ENCODE results near the gene GP5.

Gene GP5

DNA sequence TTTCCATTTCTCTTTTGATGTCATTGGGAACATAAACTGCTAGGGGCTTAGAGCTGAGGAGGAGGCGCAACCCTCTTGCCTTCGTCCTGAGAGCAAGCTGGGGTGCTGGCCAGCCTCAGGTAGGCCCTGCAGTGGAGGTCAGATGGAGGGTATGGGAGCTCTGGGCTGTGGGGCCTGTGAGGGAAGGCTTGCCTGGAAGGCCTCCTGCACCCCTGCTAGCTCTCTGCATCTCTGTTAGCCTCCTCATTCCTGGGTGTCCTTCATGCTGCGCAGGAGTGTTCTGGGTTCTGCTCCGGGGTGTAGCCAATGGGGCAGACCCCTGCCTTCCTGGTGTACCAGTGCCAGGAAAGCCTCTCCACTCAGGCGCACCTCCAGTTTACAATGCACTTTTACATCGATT, 11.8 kb downstream of the GP5 start:
- no peak for ATAC-seq
- H3K27ac Mint-ChIP-seq, result no peak overlapping the region

DNA sequence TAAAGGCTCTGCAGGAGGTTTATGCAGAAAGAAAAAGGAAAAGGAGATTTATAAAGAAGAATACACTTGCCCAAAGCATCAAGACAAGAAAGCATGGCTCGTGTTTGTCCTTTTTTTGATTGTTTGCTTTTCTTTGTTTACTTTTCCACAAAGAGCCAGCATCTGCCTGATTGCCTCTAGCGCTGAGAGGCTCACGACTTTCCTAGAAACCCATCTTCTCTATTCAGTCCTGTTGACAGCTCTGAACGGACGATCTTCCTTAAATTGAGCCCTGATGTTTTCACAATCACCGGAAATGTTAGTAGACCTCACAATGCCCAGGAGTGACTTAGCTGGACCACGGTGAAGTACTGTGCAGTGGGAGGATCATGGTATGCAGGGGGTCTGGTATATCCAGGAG, 12.4 kb downstream of the GP5 start:
- ATAC-seq (no peak), DNase-seq (ENCODE audit: low spot score in 2 of 2) (no peak)
- Mint-ChIP-seq H3K36me3 (no peaks in the 10 kb centered on the region), H3K4me3 (no peak overlapping the region), H3K27ac (no peak overlapping the region), H3K9me3 (no peaks in the 10 kb centered on the region), H3K4me1 (no peaks in the 10 kb centered on the region)

More for the DNA sequence above, 11.8 kb downstream of the GP5 start:
- H3K4me1 Mint-ChIP-seq, result no peaks in the 10 kb centered on the region
- DNase-seq (ENCODE audit: low spot score in 2 of 2), result no peak
- no peaks in the 10 kb centered on the region for H3K9me3 Mint-ChIP-seq
- H3K4me3 Mint-ChIP-seq, result no peak overlapping the region
- H3K36me3 Mint-ChIP-seq, result no peaks in the 10 kb centered on the region

DNA sequence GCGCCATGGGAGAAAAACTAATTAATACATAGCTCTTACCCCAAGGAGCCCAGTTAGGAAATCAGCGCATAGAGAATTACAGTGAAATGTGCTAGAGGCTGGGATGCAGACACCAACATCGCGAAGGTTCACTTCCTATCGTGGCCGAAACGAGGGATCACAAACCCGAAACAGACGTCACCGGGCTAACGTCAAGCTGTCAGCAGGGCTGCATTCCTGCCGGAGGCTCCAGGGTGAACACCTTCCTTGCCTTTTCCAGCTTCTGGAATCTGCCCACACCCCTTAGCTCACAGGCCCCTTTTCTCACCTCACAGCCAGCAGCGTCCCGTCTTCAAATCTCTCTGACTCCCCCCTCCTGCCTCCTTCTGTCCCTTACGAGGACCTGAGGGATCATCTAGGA, 13.0 kb downstream of the GP5 start:
- no peak overlapping the region for H3K4me3 Mint-ChIP-seq
- no peak overlapping the region for H3K27ac Mint-ChIP-seq
- H3K36me3 Mint-ChIP-seq, result no peaks in the 10 kb centered on the region
- H3K4me1 Mint-ChIP-seq, result no peaks in the 10 kb centered on the region
- no peak for DNase-seq (ENCODE audit: low spot score in 2 of 2)
- H3K9me3 Mint-ChIP-seq, result no peaks in the 10 kb centered on the region
- no peak for ATAC-seq

DNA sequence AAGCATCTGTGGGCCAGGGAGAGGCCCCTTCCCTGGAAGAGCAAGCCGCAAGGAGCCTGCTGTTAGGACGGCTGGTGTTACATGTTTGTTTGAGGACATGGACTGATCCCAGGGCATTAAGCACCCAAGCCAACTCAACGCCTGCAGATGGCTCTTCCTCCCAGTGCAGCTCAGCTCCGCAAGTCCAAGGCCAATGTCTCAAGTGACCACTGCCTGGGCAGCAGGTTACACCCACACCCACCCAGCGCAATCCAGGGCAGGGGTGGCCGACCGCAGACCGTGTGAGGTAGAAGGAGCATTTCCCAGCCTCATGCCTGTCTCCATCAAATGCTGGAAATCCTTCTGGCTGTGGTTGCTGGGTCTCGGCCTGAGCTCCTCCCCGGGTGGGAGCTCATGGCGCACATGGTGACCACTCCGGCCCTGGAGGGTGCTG, 14.5 kb downstream of the GP5 start:
- Mint-ChIP-seq H3K9me3 (no peaks in the 10 kb centered on the region), H3K27ac (no peak overlapping the region), H3K4me3 (no peak overlapping the region), H3K36me3 (no peaks in the 10 kb centered on the region), H3K4me1 (no peaks in the 10 kb centered on the region)
- no peak for DNase-seq (ENCODE audit: low spot score in 2 of 2)
- ATAC-seq, result no peak

GRCh38 chr3:194384156-194384555, 14.9 kb downstream of the GP5 start:
- ATAC-seq (no peak), DNase-seq (ENCODE audit: low spot score in 2 of 2) (no peak)
- Mint-ChIP-seq H3K9me3 (no peaks in the 10 kb centered on the region), H3K36me3 (no peaks in the 10 kb centered on the region), H3K27ac (no peak overlapping the region), H3K4me1 (no peaks in the 10 kb centered on the region), H3K4me3 (no peak overlapping the region)

DNA sequence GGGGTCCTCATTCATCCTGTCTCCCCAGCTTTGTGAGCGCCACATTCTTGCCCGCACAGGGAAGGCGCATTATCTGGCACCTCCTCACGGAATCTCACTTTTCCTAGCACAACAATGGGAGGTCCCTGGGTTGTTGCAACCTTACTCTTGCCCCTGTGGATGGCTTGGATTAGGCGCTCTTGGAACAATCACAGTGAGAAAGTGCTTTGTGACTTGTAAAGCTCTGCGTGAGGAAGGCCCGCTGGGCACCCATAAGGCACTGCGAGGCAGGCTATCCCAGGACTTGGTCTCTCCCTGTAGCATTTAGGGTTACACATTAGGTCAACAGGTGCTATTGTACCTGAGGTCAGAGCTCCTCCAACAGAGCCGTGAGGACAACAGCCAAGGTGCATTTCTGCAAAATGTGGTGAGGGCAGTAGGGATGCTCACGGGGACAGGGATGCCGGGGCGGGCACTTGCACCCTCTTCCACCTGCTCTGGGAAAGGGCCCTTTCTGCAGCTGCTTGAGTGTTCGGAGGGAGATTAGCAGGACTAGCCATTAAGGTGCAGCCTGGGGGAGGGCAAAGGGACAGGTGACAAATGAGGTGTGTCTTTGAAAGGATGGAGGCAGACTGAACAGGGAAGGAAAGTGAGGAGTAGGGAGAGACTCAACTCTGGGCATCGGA, 15.7 kb downstream of the GP5 start:
- Mint-ChIP-seq H3K4me1 (no peaks in the 10 kb centered on the region), H3K9me3 (no peaks in the 10 kb centered on the region), H3K27ac (no peak overlapping the region), H3K36me3 (no peaks in the 10 kb centered on the region), H3K4me3 (no peak overlapping the region)
- ATAC-seq (no peak), DNase-seq (ENCODE audit: low spot score in 2 of 2) (no peak)

DNA sequence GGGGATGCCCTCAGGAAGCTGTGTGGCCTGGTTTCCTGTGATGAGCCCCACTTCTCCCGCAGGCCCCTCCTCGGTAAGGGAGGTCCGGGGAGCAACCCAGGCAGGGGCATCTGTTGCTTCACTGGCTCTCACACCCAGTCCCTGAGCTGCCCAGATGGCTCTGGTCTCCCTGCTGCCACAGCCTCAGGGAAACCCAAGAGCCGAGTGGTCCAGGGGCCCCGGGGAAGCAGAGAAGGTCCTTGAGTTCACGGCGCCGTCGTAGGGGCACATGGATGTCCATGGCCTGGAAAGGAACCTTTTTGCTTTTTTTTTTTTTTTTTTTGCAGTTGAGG, 16.2 kb downstream of the GP5 start:
- Mint-ChIP-seq H3K36me3 (no peaks in the 10 kb centered on the region), H3K4me1 (no peaks in the 10 kb centered on the region), H3K4me3 (no peak overlapping the region), H3K9me3 (no peaks in the 10 kb centered on the region), H3K27ac (no peak overlapping the region)
- no peak for DNase-seq (ENCODE audit: low spot score in 2 of 2)
- no peak for ATAC-seq

GRCh38 chr3:194382196-194382891, 16.7 kb downstream of the GP5 start:
- no peak for DNase-seq (ENCODE audit: low spot score in 2 of 2)
- Mint-ChIP-seq H3K27ac (no peak overlapping the region), H3K36me3 (no peaks in the 10 kb centered on the region), H3K4me3 (no peak overlapping the region), H3K9me3 (no peaks in the 10 kb centered on the region), H3K4me1 (no peaks in the 10 kb centered on the region)
- ATAC-seq, result no peak

- ATAC-seq (no peak), DNase-seq (ENCODE audit: low spot score in 2 of 2) (no peak)
- H3K4me3 Mint-ChIP-seq, result no peak overlapping the region
- H3K4me1 Mint-ChIP-seq, result no peaks in the 10 kb centered on the region
- no peak overlapping the region for H3K27ac Mint-ChIP-seq
- no peaks in the 10 kb centered on the region for H3K36me3 Mint-ChIP-seq
- no peaks in the 10 kb centered on the region for H3K9me3 Mint-ChIP-seq
Observed at GRCh38 chr3:194381460-194381875, 17.6 kb downstream of the GP5 start.

- ATAC-seq (no peak), DNase-seq (ENCODE audit: low spot score in 2 of 2) (no peak)
- H3K4me1 Mint-ChIP-seq, result no peaks in the 10 kb centered on the region
- H3K9me3 Mint-ChIP-seq, result no peaks in the 10 kb centered on the region
- no peak overlapping the region for H3K27ac Mint-ChIP-seq
- no peaks in the 10 kb centered on the region for H3K36me3 Mint-ChIP-seq
- H3K4me3 Mint-ChIP-seq, result no peak overlapping the region
Observed at GRCh38 chr3:194380326-194380725, 18.7 kb downstream of the GP5 start.

GRCh38 chr3:194379651-194380050, 19.4 kb downstream of the GP5 start:
- Mint-ChIP-seq H3K36me3 (no peaks in the 10 kb centered on the region), H3K4me1 (peaks cover 4% of the 10 kb centered on the region), H3K4me3 (no peak overlapping the region), H3K9me3 (no peaks in the 10 kb centered on the region), H3K27ac (no peak overlapping the region)
- no peak for DNase-seq (ENCODE audit: low spot score in 2 of 2)
- ATAC-seq, result no peak

DNA sequence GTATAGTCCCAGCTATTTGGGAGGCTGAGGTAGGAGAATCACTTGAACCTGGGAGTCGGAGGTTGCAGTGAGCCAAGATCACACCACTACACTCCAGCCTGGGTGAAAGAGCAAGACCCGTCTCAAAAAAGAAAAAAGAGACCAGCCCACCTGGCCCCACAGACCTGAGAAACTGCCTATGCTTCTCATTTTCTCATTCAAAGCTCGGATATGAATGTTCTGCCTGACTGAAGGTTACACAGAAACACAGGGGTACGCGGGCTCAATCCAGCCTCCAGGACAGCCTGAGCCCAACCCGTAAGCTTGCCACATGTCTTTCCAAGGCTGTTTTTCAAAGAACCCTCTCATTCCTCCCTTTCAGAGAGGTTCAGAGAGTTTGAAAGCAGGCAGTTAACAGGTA, 19.8 kb downstream of the GP5 start:
- no peak overlapping the region for H3K27ac Mint-ChIP-seq
- H3K4me3 Mint-ChIP-seq, result no peak overlapping the region
- no peak for DNase-seq (ENCODE audit: low spot score in 2 of 2)

DNA sequence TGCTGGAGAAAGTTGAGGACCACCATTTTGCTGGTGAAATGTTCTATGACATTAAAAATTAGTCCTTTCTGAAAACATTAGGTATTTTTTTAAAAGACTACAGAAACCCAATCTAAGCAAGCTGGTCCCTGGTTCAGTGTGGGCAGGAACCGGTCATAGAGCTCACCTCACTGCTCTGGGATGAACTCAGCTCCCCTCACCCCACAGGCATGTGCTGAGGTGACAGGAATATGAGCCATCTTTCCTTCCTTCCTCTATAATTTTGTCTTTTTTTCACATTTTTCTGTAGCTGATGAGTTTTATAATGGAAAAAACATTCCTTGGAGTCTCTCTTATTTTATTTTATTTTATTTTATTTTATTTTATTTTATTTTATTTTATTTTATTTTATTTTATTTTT, 21.4 kb downstream of the GP5 start:
- no peak overlapping the region for H3K27ac Mint-ChIP-seq
- no peak for ATAC-seq
- peaks cover 4% of the 10 kb centered on the region for H3K4me1 Mint-ChIP-seq
- H3K36me3 Mint-ChIP-seq, result no peaks in the 10 kb centered on the region
- H3K4me3 Mint-ChIP-seq, result no peak overlapping the region
- no peak for DNase-seq (ENCODE audit: low spot score in 2 of 2)
- no peaks in the 10 kb centered on the region for H3K9me3 Mint-ChIP-seq

More for the DNA sequence above, 19.8 kb downstream of the GP5 start:
- Mint-ChIP-seq H3K36me3 (no peaks in the 10 kb centered on the region), H3K9me3 (no peaks in the 10 kb centered on the region), H3K4me1 (peaks cover 4% of the 10 kb centered on the region)
- ATAC-seq, result no peak

- ATAC-seq (no peak), DNase-seq (ENCODE audit: low spot score in 2 of 2) (no peak)
- Mint-ChIP-seq H3K4me1 (peaks cover 4% of the 10 kb centered on the region), H3K27ac (no peak overlapping the region), H3K4me3 (no peak overlapping the region), H3K36me3 (no peaks in the 10 kb centered on the region), H3K9me3 (no peaks in the 10 kb centered on the region)
Observed at GRCh38 chr3:194376241-194376560, 22.9 kb downstream of the GP5 start.

GRCh38 chr3:194375473-194376240, 23.4 kb downstream of the GP5 start:
- ATAC-seq (no peak), DNase-seq (ENCODE audit: low spot score in 2 of 2) (no peak)
- Mint-ChIP-seq H3K9me3 (no peaks in the 10 kb centered on the region), H3K36me3 (no peaks in the 10 kb centered on the region), H3K27ac (no peak overlapping the region), H3K4me1 (peaks cover 4% of the 10 kb centered on the region), H3K4me3 (no peak overlapping the region)

DNA sequence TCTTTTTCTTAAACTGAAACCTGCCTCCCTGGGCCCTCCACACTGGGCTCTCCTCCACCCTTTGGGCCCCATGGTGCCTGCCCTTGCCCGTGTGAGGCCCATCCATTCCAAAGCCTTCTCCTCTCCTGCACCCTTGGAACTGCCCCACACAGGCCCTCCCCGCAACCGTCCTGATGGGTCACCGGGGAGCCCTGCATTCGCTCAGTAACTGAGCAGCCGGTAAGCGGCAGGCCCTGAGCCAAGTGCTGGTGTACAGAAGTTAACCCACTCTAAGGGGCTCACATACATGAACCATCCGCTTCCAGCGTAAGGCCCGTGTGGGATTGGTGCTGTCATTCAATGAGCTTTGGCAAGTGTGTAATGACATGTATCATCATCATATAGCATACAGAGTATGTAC, 24.1 kb downstream of the GP5 start:
- no peak for DNase-seq (ENCODE audit: low spot score in 2 of 2)
- Mint-ChIP-seq H3K9me3 (no peaks in the 10 kb centered on the region), H3K36me3 (no peaks in the 10 kb centered on the region), H3K4me1 (peaks cover 4% of the 10 kb centered on the region), H3K27ac (no peak overlapping the region), H3K4me3 (no peak overlapping the region)
- ATAC-seq, result no peak

Data from stimulated activated effector memory CD8-positive, alpha-beta T cell treated with anti-CD3 and anti-CD28 coated beads, Interleukin-12 subunit alpha, Interleukin-12 subunit beta, amount 100 ng/mL, for 72 hours (primary cell).